Chondrocyte (in vitro differentiated cells): ENCODE data around the gene PPIE. TPM values are rescaled to one million over a fixed set of nuclear protein-coding genes. Genes with fewer than 3 reads are reported as not detected.

Source experiments
- DNase-seq: peaks from one replicate; pipeline ENCODE4 v3.0.0; 2021; ENCODE audit warnings: mixed read lengths, low spot score
- H3K27ac Mint-ChIP-seq: one replicate; pipeline ENCODE4 v1.8.0; 2021; ENCODE audit warnings: mild to moderate bottlenecking, moderate library complexity, mixed read lengths; ENCODE audit not compliant: unreplicated experiment
- H3K27me3 Mint-ChIP-seq: 2 replicates; pipeline ENCODE4 v1.8.0; 2021; ENCODE audit warnings: low read depth, mixed read lengths
- H3K36me3 Mint-ChIP-seq: 2 replicates; pipeline ENCODE4 v1.8.0; 2021; ENCODE audit warnings: low read depth, mixed read lengths
- H3K4me1 Mint-ChIP-seq: 2 replicates; pipeline ENCODE4 v1.8.0; 2021; ENCODE audit warnings: low read depth, mild to moderate bottlenecking, mixed read lengths
- H3K4me3 Mint-ChIP-seq: one replicate; pipeline ENCODE4 v1.8.0; 2021; ENCODE audit warnings: mild to moderate bottlenecking, moderate library complexity, mixed read lengths; ENCODE audit not compliant: unreplicated experiment
- H3K9me3 Mint-ChIP-seq: 2 replicates; pipeline ENCODE4 v1.8.0; 2021; ENCODE audit warnings: low read depth, mixed read lengths
- CTCF ChIP-seq: fragments of 200-600 bp; sonication (generic); IDR thresholded peaks from 2 replicates; pipeline ENCODE4 v1.5.0; 2021; ENCODE audit warnings: antibody characterized with exemption, mild to moderate bottlenecking, moderate library complexity
- total RNA-seq: library from RNA; stranded (reverse); gene quantifications from 3 replicates; pipeline ENCODE4 v1.2.1, GENCODE V29; 2021

Gene PPIE
- total RNA-seq, 1 donor from 2014 or later, result 31.5 TPM

- TF ChIP-seq CTCF, result no peak
- Mint-ChIP-seq H3K27me3 (no peaks in the 10 kb centered on the region), H3K27ac (no peak overlapping the region), H3K9me3 (no peaks in the 10 kb centered on the region), H3K36me3 (peaks cover 14% of the 10 kb centered on the region), H3K4me1 (no peaks in the 10 kb centered on the region), H3K4me3 (no peak overlapping the region)
- DNase-seq, result no peak
These were observed 20.1 kb downstream of the PPIE start for GRCh38 chr1:39758556-39759435.

GRCh38 chr1:39759436-39759726, 20.7 kb downstream of the PPIE start:
- no peak for TF ChIP-seq CTCF
- H3K27me3 Mint-ChIP-seq, result no peaks in the 10 kb centered on the region
- no peak for DNase-seq
- peaks cover 14% of the 10 kb centered on the region for H3K36me3 Mint-ChIP-seq
- no peak overlapping the region for H3K27ac Mint-ChIP-seq
- H3K9me3 Mint-ChIP-seq, result no peaks in the 10 kb centered on the region
- H3K4me1 Mint-ChIP-seq, result no peaks in the 10 kb centered on the region
- H3K4me3 Mint-ChIP-seq, result no peak overlapping the region

- H3K27ac Mint-ChIP-seq, result no peak overlapping the region
- H3K27me3 Mint-ChIP-seq, result no peaks in the 10 kb centered on the region
- H3K36me3 Mint-ChIP-seq, result peaks cover 14% of the 10 kb centered on the region
- H3K9me3 Mint-ChIP-seq, result no peaks in the 10 kb centered on the region
- no peaks in the 10 kb centered on the region for H3K4me1 Mint-ChIP-seq
- no peak for DNase-seq
- H3K4me3 Mint-ChIP-seq, result no peak overlapping the region
- TF ChIP-seq CTCF, result no peak
These were observed 21.7 kb downstream of the PPIE start for GRCh38 chr1:39760074-39761008.

- H3K4me1 Mint-ChIP-seq, result no peaks in the 10 kb centered on the region
- no peaks in the 10 kb centered on the region for H3K27me3 Mint-ChIP-seq
- peaks cover 14% of the 10 kb centered on the region for H3K36me3 Mint-ChIP-seq
- H3K9me3 Mint-ChIP-seq, result no peaks in the 10 kb centered on the region
- no peak overlapping the region for H3K27ac Mint-ChIP-seq
- no peak overlapping the region for H3K4me3 Mint-ChIP-seq
- DNase-seq, result no peak
- no peak for TF ChIP-seq CTCF
These were observed 22.3 kb downstream of the PPIE start for GRCh38 chr1:39761016-39761415.

GRCh38 chr1:39761557-39762260, 23.0 kb downstream of the PPIE start:
- DNase-seq, result no peak
- Mint-ChIP-seq H3K4me3 (no peak overlapping the region), H3K27ac (no peak overlapping the region), H3K9me3 (no peaks in the 10 kb centered on the region), H3K27me3 (no peaks in the 10 kb centered on the region), H3K36me3 (peaks cover 10% of the 10 kb centered on the region), H3K4me1 (no peaks in the 10 kb centered on the region)
- no peak for TF ChIP-seq CTCF
